Fibroblast of lung (primary cell): ENCODE data around the gene ARHGEF19. TPM values are rescaled to one million over a fixed set of nuclear protein-coding genes. Genes with fewer than 3 reads are reported as not detected.

Experiments used
- DNase-seq, 2 donors: peaks; one replicate each; pipeline versions ENCODE4 v3.0.0 to v3.0.0-alpha.2; 2010; ENCODE audit warnings: low read depth in 2 of 2
- H2AFZ ChIP-seq: 2 replicates; pipeline ENCODE4 v1.5.1; 2012; ENCODE audit warnings: low read length, control low read depth, inconsistent platforms
- H3K27ac ChIP-seq: 2 replicates; pipeline ENCODE4 v1.5.1; 2011; ENCODE audit warnings: low read length, control low read depth; ENCODE audit not compliant: insufficient read depth
- H3K27me3 ChIP-seq: 2 replicates; pipeline ENCODE4 v1.5.1; 2011; ENCODE audit warnings: mild to moderate bottlenecking, low read length; ENCODE audit not compliant: control insufficient read depth, insufficient read depth
- H3K36me3 ChIP-seq: 2 replicates; pipeline ENCODE4 v1.5.1; 2011; ENCODE audit warnings: low read length; ENCODE audit not compliant: control insufficient read depth, insufficient read depth
- H3K4me1 ChIP-seq: 2 replicates; pipeline ENCODE4 v1.5.1; 2011; ENCODE audit warnings: low read length; ENCODE audit not compliant: control insufficient read depth, insufficient read depth; ENCODE audit errors: extremely low read depth
- H3K4me2 ChIP-seq: 2 replicates; pipeline ENCODE4 v1.5.1; 2011; ENCODE audit warnings: low read length, control low read depth; ENCODE audit not compliant: insufficient read depth; ENCODE audit errors: extremely low read depth
- H3K4me3 ChIP-seq, 4 experiments: fragments of 200-600 bp in 1 of 4; sonication (generic) in 1 of 4; replicated peaks in 1 of 4; 2 replicates each; pipeline ENCODE4 v1.5.1; 2011 to 2016; ENCODE audit warnings: low read length in 4 of 4, low read depth in 3 of 4, mild to moderate bottlenecking in 3 of 4, control low read depth in 2 of 4, inconsistent platforms in 1 of 4, mixed read lengths in 1 of 4; ENCODE audit not compliant: insufficient read depth in 1 of 4; ENCODE audit errors: control extremely low read depth in 1 of 4
- H3K79me2 ChIP-seq: 2 replicates; pipeline ENCODE4 v1.5.1; 2012; ENCODE audit warnings: mild to moderate bottlenecking, low read length, inconsistent platforms; ENCODE audit not compliant: control insufficient read depth, insufficient read depth
- H3K9ac ChIP-seq: 2 replicates; pipeline ENCODE4 v1.5.1; 2011; ENCODE audit warnings: mild to moderate bottlenecking, low read length, control low read depth; ENCODE audit not compliant: insufficient read depth
- H3K9me3 ChIP-seq: 2 replicates; pipeline ENCODE4 v1.5.1; 2012; ENCODE audit warnings: low read depth, low read length; ENCODE audit not compliant: control insufficient read depth, insufficient read depth
- H4K20me1 ChIP-seq: 2 replicates; pipeline ENCODE4 v1.5.1; 2011; ENCODE audit warnings: low read length; ENCODE audit not compliant: control insufficient read depth, insufficient read depth; ENCODE audit errors: extremely low read depth
- EZH2 ChIP-seq: IDR thresholded peaks from 2 replicates; pipeline ENCODE4 v1.5.1; 2012; ENCODE audit warnings: low read length, control low read depth, mild to moderate bottlenecking; ENCODE audit errors: missing control alignments
- polyA plus RNA-seq, 2 donors: library from polyadenylated mRNA; depleted of rRNA in 1 of 2; stranded (reverse) in 1 of 2; unstranded in 1 of 2; fragments of >200 nt; gene quantifications; 2 replicates each; pipeline ENCODE4 v1.2.1, GENCODE V29; 2011 to 2012; ENCODE audit warnings: missing spikeins in 1 of 2
- total RNA-seq: library from RNA; depleted of rRNA; stranded (reverse); fragments of >200 nt; gene quantifications from 2 replicates; pipeline ENCODE4 v1.2.1, GENCODE V29; 2014
- TF ChIP-seq, protein P1 (sequence below), 2 donors: IDR thresholded peaks in 1 of 2; conservative IDR thresholded peaks in 1 of 2; 1 replicate in 1 of 2; 2 replicates in 1 of 2; pipeline ENCODE4 v1.5.1; 2011 to 2012; ENCODE audit warnings: low read length in 2 of 2, control low read depth in 1 of 2, inconsistent platforms in 1 of 2, low read depth in 1 of 2, mild to moderate bottlenecking in 1 of 2

ARHGEF19 gene
- total and polyA plus RNA-seq, 2 donors (not counting 1 experiment from before 2014, with no cell fraction given), result 3.3 TPM

GRCh38 chr1:16155537-16156410, 56.7 kb downstream of the ARHGEF19 start, which contains the start of gene EPHA2:
TSS of gene EPHA2 (minus strand) at chr1:16156069. CDS start at chr1:16155932, 137 bp downstream.
- peak; percentile 83 to 92 for DNase-seq
- Histone ChIP-seq H3K4me3 (peak within 1 kb of the TSS; percentile 74 to 80 (median 76)), H3K27ac (peak within 1 kb of the TSS; percentile 70), H3K4me2 (peak within 1 kb of the TSS; percentile 79), H3K9me3 (no peaks in the 10 kb centered on the region), H2AFZ (peak within 1 kb of the TSS; percentile 39), H3K27me3 (no peaks in the 10 kb centered on the region), H3K79me2 (peaks cover 48% of the 10 kb centered on the region), H4K20me1 (no peaks in the 10 kb centered on the region), H3K9ac (peak within 1 kb of the TSS; percentile 79), H3K4me1 (peaks cover 32% of the 10 kb centered on the region), H3K36me3 (no peaks in the 10 kb centered on the region)
- no peak for TF ChIP-seq EZH2
- TF ChIP-seq, protein P1, sequence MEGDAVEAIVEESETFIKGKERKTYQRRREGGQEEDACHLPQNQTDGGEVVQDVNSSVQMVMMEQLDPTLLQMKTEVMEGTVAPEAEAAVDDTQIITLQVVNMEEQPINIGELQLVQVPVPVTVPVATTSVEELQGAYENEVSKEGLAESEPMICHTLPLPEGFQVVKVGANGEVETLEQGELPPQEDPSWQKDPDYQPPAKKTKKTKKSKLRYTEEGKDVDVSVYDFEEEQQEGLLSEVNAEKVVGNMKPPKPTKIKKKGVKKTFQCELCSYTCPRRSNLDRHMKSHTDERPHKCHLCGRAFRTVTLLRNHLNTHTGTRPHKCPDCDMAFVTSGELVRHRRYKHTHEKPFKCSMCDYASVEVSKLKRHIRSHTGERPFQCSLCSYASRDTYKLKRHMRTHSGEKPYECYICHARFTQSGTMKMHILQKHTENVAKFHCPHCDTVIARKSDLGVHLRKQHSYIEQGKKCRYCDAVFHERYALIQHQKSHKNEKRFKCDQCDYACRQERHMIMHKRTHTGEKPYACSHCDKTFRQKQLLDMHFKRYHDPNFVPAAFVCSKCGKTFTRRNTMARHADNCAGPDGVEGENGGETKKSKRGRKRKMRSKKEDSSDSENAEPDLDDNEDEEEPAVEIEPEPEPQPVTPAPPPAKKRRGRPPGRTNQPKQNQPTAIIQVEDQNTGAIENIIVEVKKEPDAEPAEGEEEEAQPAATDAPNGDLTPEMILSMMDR (conservative IDR thresholded peaks at IDR 0.05 in 1 of 2, IDR thresholded peaks at IDR 0.05 in 1 of 2; ENCODE audit: low read depth in 1 of 2, low read length in 2 of 2), result no peak

- Histone ChIP-seq H3K36me3 (peaks cover 9% of the 10 kb centered on the region), H3K27me3 (no peaks in the 10 kb centered on the region), H3K4me1 (peaks cover 34% of the 10 kb centered on the region), H3K79me2 (peaks cover 64% of the 10 kb centered on the region), H3K4me3 (peak overlapping the region; percentile 74 to 80 (median 76)), H3K27ac (peak overlapping the region; percentile 67), H3K9me3 (no peaks in the 10 kb centered on the region), H2AFZ (no peak overlapping the region), H3K9ac (peak overlapping the region; percentile 5), H3K4me2 (peak overlapping the region; percentile 95), H4K20me1 (no peaks in the 10 kb centered on the region)
- TF ChIP-seq, protein P1 (conservative IDR thresholded peaks at IDR 0.05 in 1 of 2, IDR thresholded peaks at IDR 0.05 in 1 of 2; ENCODE audit: low read depth in 1 of 2, low read length in 2 of 2), result no peak
- TF ChIP-seq EZH2, result no peak
- DNase-seq, result no peak
These were observed 58.3 kb downstream of the ARHGEF19 start for GRCh38 chr1:16153999-16154673.
